Spleen (tissue), 7 donors: ENCODE data around the gene DEF6.

ENCODE experiments used
- POLR2A ChIP-seq, 3 donors: fragments of 450-650 bp; IDR thresholded peaks; one replicate each; pipeline ENCODE4 v1.5.1; 2017; ENCODE audit warnings: antibody characterized with exemption in 3 of 3, mild to moderate bottlenecking in 1 of 3
- TF ChIP-seq, protein P1 (sequence below), 11 experiments: fragments of 200-600 bp in 7 of 11; fragments of 450-650 bp in 4 of 11; sonication (generic) in 4 of 11; IDR thresholded peaks in 8 of 11; conservative IDR thresholded peaks in 3 of 11; 1 replicate in 7 of 11; 2 replicates in 4 of 11; pipeline versions ENCODE4 v1.4.0 to v1.8.0; 2016 to 2021; ENCODE audit warnings: antibody characterized with exemption in 11 of 11, inconsistent platforms in 4 of 11, mild to moderate bottlenecking in 1 of 11
- donor health status: DM: no; HTN: no; CAD: no; lungs with moderate emphysema.
- donor health status: DM: no; HTN: no; CAD: no.
- donor health status: DM: no; HTN: no; CAD: no.

GRCh38 chr6:35366204-35366596, 68.6 kb downstream of the DEF6 start:
- TF ChIP-seq, protein P1, sequence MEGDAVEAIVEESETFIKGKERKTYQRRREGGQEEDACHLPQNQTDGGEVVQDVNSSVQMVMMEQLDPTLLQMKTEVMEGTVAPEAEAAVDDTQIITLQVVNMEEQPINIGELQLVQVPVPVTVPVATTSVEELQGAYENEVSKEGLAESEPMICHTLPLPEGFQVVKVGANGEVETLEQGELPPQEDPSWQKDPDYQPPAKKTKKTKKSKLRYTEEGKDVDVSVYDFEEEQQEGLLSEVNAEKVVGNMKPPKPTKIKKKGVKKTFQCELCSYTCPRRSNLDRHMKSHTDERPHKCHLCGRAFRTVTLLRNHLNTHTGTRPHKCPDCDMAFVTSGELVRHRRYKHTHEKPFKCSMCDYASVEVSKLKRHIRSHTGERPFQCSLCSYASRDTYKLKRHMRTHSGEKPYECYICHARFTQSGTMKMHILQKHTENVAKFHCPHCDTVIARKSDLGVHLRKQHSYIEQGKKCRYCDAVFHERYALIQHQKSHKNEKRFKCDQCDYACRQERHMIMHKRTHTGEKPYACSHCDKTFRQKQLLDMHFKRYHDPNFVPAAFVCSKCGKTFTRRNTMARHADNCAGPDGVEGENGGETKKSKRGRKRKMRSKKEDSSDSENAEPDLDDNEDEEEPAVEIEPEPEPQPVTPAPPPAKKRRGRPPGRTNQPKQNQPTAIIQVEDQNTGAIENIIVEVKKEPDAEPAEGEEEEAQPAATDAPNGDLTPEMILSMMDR (IDR thresholded peaks at IDR 0.05 in 8 of 11, conservative IDR thresholded peaks at IDR 0.05 in 3 of 11): no peak
- no peak for TF ChIP-seq POLR2A (IDR thresholded peaks at IDR 0.05)
